Fibroblast of lung (primary cell): Measurements from ENCODE around the gene TTC31. TPM values are rescaled to one million over a fixed set of nuclear protein-coding genes. Genes with fewer than 3 reads are reported as not detected.
"Not testable (repeated sequence)": the region's sequence is repeated elsewhere in the genome, so short reads cannot be mapped to it uniquely, and the experiment has no call there.

Experiments used
- DNase-seq, 2 donors: peaks; one replicate each; pipeline versions ENCODE4 v3.0.0 to v3.0.0-alpha.2; 2010; ENCODE audit warnings: low read depth in 2 of 2
- H2AFZ ChIP-seq: 2 replicates; pipeline ENCODE4 v1.5.1; 2012; ENCODE audit warnings: low read length, control low read depth, inconsistent platforms
- H3K27ac ChIP-seq: 2 replicates; pipeline ENCODE4 v1.5.1; 2011; ENCODE audit warnings: low read length, control low read depth; ENCODE audit not compliant: insufficient read depth
- H3K27me3 ChIP-seq: 2 replicates; pipeline ENCODE4 v1.5.1; 2011; ENCODE audit warnings: mild to moderate bottlenecking, low read length; ENCODE audit not compliant: control insufficient read depth, insufficient read depth
- H3K36me3 ChIP-seq: 2 replicates; pipeline ENCODE4 v1.5.1; 2011; ENCODE audit warnings: low read length; ENCODE audit not compliant: control insufficient read depth, insufficient read depth
- H3K4me1 ChIP-seq: 2 replicates; pipeline ENCODE4 v1.5.1; 2011; ENCODE audit warnings: low read length; ENCODE audit not compliant: control insufficient read depth, insufficient read depth; ENCODE audit errors: extremely low read depth
- H3K4me2 ChIP-seq: 2 replicates; pipeline ENCODE4 v1.5.1; 2011; ENCODE audit warnings: low read length, control low read depth; ENCODE audit not compliant: insufficient read depth; ENCODE audit errors: extremely low read depth
- H3K4me3 ChIP-seq, 4 experiments: fragments of 200-600 bp in 1 of 4; sonication (generic) in 1 of 4; replicated peaks in 1 of 4; 2 replicates each; pipeline ENCODE4 v1.5.1; 2011 to 2016; ENCODE audit warnings: low read length in 4 of 4, low read depth in 3 of 4, mild to moderate bottlenecking in 3 of 4, control low read depth in 2 of 4, inconsistent platforms in 1 of 4, mixed read lengths in 1 of 4; ENCODE audit not compliant: insufficient read depth in 1 of 4; ENCODE audit errors: control extremely low read depth in 1 of 4
- H3K79me2 ChIP-seq: 2 replicates; pipeline ENCODE4 v1.5.1; 2012; ENCODE audit warnings: mild to moderate bottlenecking, low read length, inconsistent platforms; ENCODE audit not compliant: control insufficient read depth, insufficient read depth
- H3K9ac ChIP-seq: 2 replicates; pipeline ENCODE4 v1.5.1; 2011; ENCODE audit warnings: mild to moderate bottlenecking, low read length, control low read depth; ENCODE audit not compliant: insufficient read depth
- H3K9me3 ChIP-seq: 2 replicates; pipeline ENCODE4 v1.5.1; 2012; ENCODE audit warnings: low read depth, low read length; ENCODE audit not compliant: control insufficient read depth, insufficient read depth
- H4K20me1 ChIP-seq: 2 replicates; pipeline ENCODE4 v1.5.1; 2011; ENCODE audit warnings: low read length; ENCODE audit not compliant: control insufficient read depth, insufficient read depth; ENCODE audit errors: extremely low read depth
- CTCF ChIP-seq, 2 donors: IDR thresholded peaks in 1 of 2; conservative IDR thresholded peaks in 1 of 2; 1 replicate in 1 of 2; 2 replicates in 1 of 2; pipeline ENCODE4 v1.5.1; 2011 to 2012; ENCODE audit warnings: low read length in 2 of 2, control low read depth in 1 of 2, inconsistent platforms in 1 of 2, low read depth in 1 of 2, mild to moderate bottlenecking in 1 of 2
- EZH2 ChIP-seq: IDR thresholded peaks from 2 replicates; pipeline ENCODE4 v1.5.1; 2012; ENCODE audit warnings: low read length, control low read depth, mild to moderate bottlenecking; ENCODE audit errors: missing control alignments
- polyA plus RNA-seq, 2 donors: library from polyadenylated mRNA; depleted of rRNA in 1 of 2; stranded (reverse) in 1 of 2; unstranded in 1 of 2; fragments of >200 nt; gene quantifications; 2 replicates each; pipeline ENCODE4 v1.2.1, GENCODE V29; 2011 to 2012; ENCODE audit warnings: missing spikeins in 1 of 2
- total RNA-seq: library from RNA; depleted of rRNA; stranded (reverse); fragments of >200 nt; gene quantifications from 2 replicates; pipeline ENCODE4 v1.2.1, GENCODE V29; 2014

TTC31 gene
- total and polyA plus RNA-seq, 2 donors (not counting 1 experiment from before 2014, with no cell fraction given), result 10.7 to 11.8 TPM

- TF ChIP-seq CTCF (conservative IDR thresholded peaks at IDR 0.05 in 1 of 2, IDR thresholded peaks at IDR 0.05 in 1 of 2; ENCODE audit: low read depth in 1 of 2, low read length in 2 of 2) (no peak), EZH2 (peak; percentile 58)
- Histone ChIP-seq H3K9me3 (no peaks in the 10 kb centered on the region), H2AFZ (peak within 1 kb of the TSS; percentile 43), H3K27me3 (no peaks in the 10 kb centered on the region), H3K9ac (peak within 1 kb of the TSS; percentile 62), H3K4me2 (peak within 1 kb of the TSS; percentile 96), H3K4me3 (peak within 1 kb of the TSS; percentile 81 to 95 (median 90)), H3K36me3 (peaks cover 15% of the 10 kb centered on the region), H3K79me2 (peaks cover 6% of the 10 kb centered on the region), H4K20me1 (no peaks in the 10 kb centered on the region), H3K4me1 (peaks cover 19% of the 10 kb centered on the region), H3K27ac (peak within 1 kb of the TSS; percentile 73)
- DNase-seq, result peak; percentile 100
Observed at GRCh38 chr2:74458132-74458937, 24.5 kb upstream of the TTC31 start, which contains the start of gene WBP1. Gene WBP1 (plus strand): TSS chr2:74458438. CDS start chr2:74458603, 165 bp downstream.

- Histone ChIP-seq H3K36me3 (peaks cover 15% of the 10 kb centered on the region), H3K9me3 (no peaks in the 10 kb centered on the region), H2AFZ (peak overlapping the region; percentile 43), H4K20me1 (no peaks in the 10 kb centered on the region), H3K4me1 (peaks cover 19% of the 10 kb centered on the region), H3K4me2 (peak overlapping the region; percentile 96), H3K27me3 (no peaks in the 10 kb centered on the region), H3K79me2 (peaks cover 6% of the 10 kb centered on the region), H3K9ac (peak overlapping the region; percentile 62), H3K4me3 (peak overlapping the region; percentile 81 to 95 (median 90)), H3K27ac (peak overlapping the region; percentile 73)
- TF ChIP-seq EZH2, result no peak
- no peak for TF ChIP-seq CTCF (conservative IDR thresholded peaks at IDR 0.05 in 1 of 2, IDR thresholded peaks at IDR 0.05 in 1 of 2; ENCODE audit: low read depth in 1 of 2, low read length in 2 of 2)
- DNase-seq, result peak; percentile 18 to 25
Observed at GRCh38 chr2:74458938-74459363, 23.9 kb upstream of the TTC31 start.

GRCh38 chr2:74459503-74460118, 23.3 kb upstream of the TTC31 start:
- not testable (repeated sequence) for H2AFZ ChIP-seq, H4K20me1 ChIP-seq, H3K9ac ChIP-seq, H3K27me3 ChIP-seq, H3K27ac ChIP-seq, H3K9me3 ChIP-seq, DNase-seq
- Histone ChIP-seq H3K79me2 (peaks cover 11% of the 10 kb centered on the region), H3K36me3 (peaks cover 15% of the 10 kb centered on the region), H3K4me1 (peaks cover 19% of the 10 kb centered on the region), H3K4me3 (peak overlapping the region in 2 of 4 experiments; percentile 81 to 88), H3K4me2 (peak overlapping the region; percentile 49)

- not testable (repeated sequence) for H2AFZ ChIP-seq, H3K27me3 ChIP-seq, H3K9me3 ChIP-seq, H3K27ac ChIP-seq, H3K9ac ChIP-seq, H3K4me2 ChIP-seq, H3K4me3 ChIP-seq, H4K20me1 ChIP-seq, DNase-seq
- Histone ChIP-seq H3K4me1 (peaks cover 19% of the 10 kb centered on the region), H3K79me2 (peaks cover 15% of the 10 kb centered on the region), H3K36me3 (peaks cover 15% of the 10 kb centered on the region)
Observed at GRCh38 chr2:74460187-74460586, 22.7 kb upstream of the TTC31 start.
